A673 (cell line): ENCODE measurements around the gene RGPD6. TPM values are rescaled to one million over a fixed set of nuclear protein-coding genes. Genes with fewer than 3 reads are reported as not detected.
"Not testable (repeated sequence)": the region's sequence is repeated elsewhere in the genome, so short reads cannot be mapped to it uniquely, and the experiment has no call there.

Experiments
- BruUV-seq: library from RNA; stranded (reverse); fragments of 400-500 nt; replicated peaks from 2 replicates; lab custom pipeline; 2021; lab: Mats Ljungman, UMichigan
- CTCF ChIA-PET: fragments of 300-600 bp; sonication (Branson Sonifier 250); formaldehyde crosslinking; loops from one replicate; lab custom pipeline; 2022; ENCODE audit warnings: antibody characterized with exemption; lab: Charles Lee
- POLR2A ChIA-PET: fragments of 300-600 bp; sonication (Branson Sonifier 250); formaldehyde crosslinking; loops from one replicate; lab custom pipeline; 2022; ENCODE audit warnings: antibody characterized with exemption; ENCODE audit not compliant: low non-redundant PET; lab: Charles Lee
- DNase-seq: peaks from one replicate; pipeline ENCODE4 v3.0.0-alpha.2; 2015; ENCODE audit warnings: low spot score
- H3K27ac ChIP-seq: fragments of 200-600 bp; sonication (generic); 2 replicates; pipeline ENCODE4 v1.5.1; 2016; ENCODE audit warnings: mixed run types, low read depth, mild to moderate bottlenecking, mixed read lengths, antibody characterized with exemption, low read length; ENCODE audit not compliant: poor library complexity, severe bottlenecking
- H3K27me3 ChIP-seq: fragments of 200-600 bp; sonication (generic); replicated peaks from 2 replicates; pipeline ENCODE4 v1.6.1; 2017; ENCODE audit warnings: mixed run types, low read depth, mild to moderate bottlenecking, mixed read lengths, antibody characterized with exemption, low read length; ENCODE audit not compliant: insufficient read depth, poor library complexity
- H3K36me3 ChIP-seq: fragments of 200-600 bp; sonication (generic); 2 replicates; pipeline ENCODE4 v1.6.1; 2016; ENCODE audit warnings: mixed run types, mild to moderate bottlenecking, mixed read lengths, antibody characterized with exemption, low read length; ENCODE audit not compliant: insufficient read depth, poor library complexity, severe bottlenecking
- H3K4me1 ChIP-seq: fragments of 200-600 bp; sonication (generic); 2 replicates; pipeline ENCODE4 v1.6.1; 2017; ENCODE audit warnings: mixed run types, mild to moderate bottlenecking, mixed read lengths, antibody characterized with exemption, low read length; ENCODE audit not compliant: insufficient read depth, poor library complexity, severe bottlenecking
- H3K4me3 ChIP-seq: fragments of 200-600 bp; sonication (generic); 2 replicates; pipeline ENCODE4 v1.5.1; 2016; ENCODE audit warnings: low read depth, mixed run types, mild to moderate bottlenecking, mixed read lengths, low read length; ENCODE audit not compliant: poor library complexity, severe bottlenecking
- H3K9me3 ChIP-seq: fragments of 200-600 bp; sonication (generic); 2 replicates; pipeline ENCODE4 v1.6.1; 2016; ENCODE audit warnings: mixed run types, low read depth, mild to moderate bottlenecking, mixed read lengths, antibody characterized with exemption, low read length; ENCODE audit not compliant: poor library complexity, severe bottlenecking
- intact Hi-C: fragments of 100-400 bp; cut with micrococcal nuclease; formaldehyde crosslinking; loops from one replicate; pipeline ENCODE4 v1.10.0; 2022; ENCODE audit not compliant: unreplicated experiment
- total RNA-seq: library from RNA; stranded (reverse); gene quantifications from 2 replicates; pipeline ENCODE4 v1.2.3, GENCODE V29; 2021

Gene RGPD6
- total RNA-seq, 1 experiment from 2014 or later, result 69.2 TPM

DNA sequence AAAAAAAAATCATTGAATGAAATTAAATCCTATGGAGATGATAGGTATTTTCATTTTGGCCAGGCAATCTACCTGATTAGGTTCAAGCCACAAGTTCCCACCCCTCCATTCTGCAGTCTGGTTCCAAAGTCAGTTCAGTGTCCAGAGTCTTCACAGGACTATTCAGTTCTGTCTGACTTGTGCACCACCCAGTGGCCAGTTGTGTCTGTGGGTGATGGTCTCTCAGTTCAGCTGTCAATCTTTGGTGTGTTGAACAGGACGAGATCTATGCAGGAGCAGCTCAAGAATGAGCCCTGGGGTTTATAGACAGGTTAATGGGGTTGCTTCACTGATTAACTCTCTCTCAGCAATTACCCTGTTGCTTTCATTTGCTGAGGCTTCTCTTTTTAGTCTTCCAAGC is 1.4 kb upstream of the RGPD6 start:
- DNase-seq, H3K4me1 ChIP-seq, H3K9me3 ChIP-seq, intact Hi-C loops, H3K27ac ChIP-seq, CTCF ChIA-PET, H3K27me3 ChIP-seq, BruUV-seq, H3K36me3 ChIP-seq, H3K4me3 ChIP-seq, POLR2A ChIA-PET: not testable (repeated sequence)

DNA sequence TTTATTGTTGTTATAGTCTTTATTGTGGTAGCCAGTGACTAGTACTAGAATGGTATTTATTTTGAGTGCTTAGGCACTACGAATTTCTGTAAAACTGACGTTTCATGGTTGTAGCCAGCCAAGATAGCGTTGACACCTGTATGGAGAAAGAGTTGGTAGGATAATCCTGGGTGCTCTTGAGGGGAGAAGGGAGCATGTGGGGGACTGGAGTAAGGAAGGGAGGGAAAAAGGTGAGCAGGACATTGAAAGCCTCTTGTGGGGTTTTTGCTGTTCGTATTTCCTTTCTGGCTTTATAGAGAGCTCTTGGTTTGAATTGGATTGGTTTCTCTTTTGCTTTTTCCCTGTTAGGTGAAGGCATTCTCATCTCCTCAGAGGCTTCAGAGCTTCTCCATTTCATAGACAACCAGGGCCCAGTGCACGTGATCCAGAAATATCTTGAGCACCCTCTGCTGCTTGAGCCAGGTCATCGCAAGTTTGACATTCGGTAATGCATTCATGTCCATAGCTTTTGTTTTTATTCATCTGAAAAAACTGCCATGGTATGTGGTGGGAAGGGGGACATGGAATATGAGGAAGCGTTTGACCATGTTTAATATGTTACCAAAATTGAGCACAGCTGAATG is 77.2 kb downstream of the RGPD6 start:
- DNase-seq, H3K4me3 ChIP-seq, intact Hi-C loops, POLR2A ChIA-PET, CTCF ChIA-PET, H3K27ac ChIP-seq, H3K27me3 ChIP-seq, H3K4me1 ChIP-seq, BruUV-seq, H3K36me3 ChIP-seq, H3K9me3 ChIP-seq: not testable (repeated sequence)

- H3K27me3 ChIP-seq, CTCF ChIA-PET, H3K27ac ChIP-seq, H3K4me3 ChIP-seq, POLR2A ChIA-PET, BruUV-seq, H3K9me3 ChIP-seq, DNase-seq, H3K36me3 ChIP-seq, H3K4me1 ChIP-seq, intact Hi-C loops: not testable (repeated sequence)
Observed at GRCh38 chr2:110496027-110496426, 81.0 kb downstream of the RGPD6 start.

DNA sequence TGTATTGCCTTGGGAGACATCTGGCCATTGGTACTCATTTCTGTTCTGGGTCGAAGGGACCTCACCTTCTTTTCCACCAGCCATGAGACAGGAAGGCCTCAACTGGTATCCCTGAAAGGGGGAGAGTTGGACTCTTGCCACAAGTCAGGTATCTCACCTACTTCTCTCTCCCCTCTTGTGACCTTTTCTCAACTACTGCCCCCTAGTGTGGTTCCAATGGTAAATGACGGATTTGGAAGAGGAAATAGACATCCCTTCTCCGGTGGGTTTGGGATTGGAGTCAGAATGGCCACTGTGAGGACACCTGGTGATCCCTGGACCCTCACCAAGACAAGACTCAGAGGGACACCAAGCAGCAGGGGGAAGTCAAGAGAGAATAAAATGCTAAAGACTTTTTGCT is 82.5 kb downstream of the RGPD6 start:
- DNase-seq, intact Hi-C loops, H3K27me3 ChIP-seq, H3K4me3 ChIP-seq, H3K9me3 ChIP-seq, BruUV-seq, H3K27ac ChIP-seq, POLR2A ChIA-PET, CTCF ChIA-PET, H3K36me3 ChIP-seq, H3K4me1 ChIP-seq: not testable (repeated sequence)

DNA sequence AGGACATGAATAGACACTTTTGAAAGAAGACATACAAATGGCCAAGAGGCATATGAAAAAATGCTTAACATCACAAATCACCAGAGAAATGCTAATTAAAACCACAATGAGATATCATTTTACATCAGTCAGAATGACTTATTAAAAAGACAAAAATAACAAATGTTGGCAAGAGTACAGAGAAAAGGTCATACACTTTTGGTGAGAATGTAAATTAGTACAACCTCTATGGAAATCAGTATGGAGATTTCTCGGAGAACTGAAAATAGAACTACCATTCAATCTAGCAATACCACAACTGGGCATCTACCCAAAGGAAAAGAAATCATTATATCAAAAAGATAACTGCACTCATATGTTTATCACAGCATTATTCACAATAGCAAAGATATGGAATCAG is 88.0 kb downstream of the RGPD6 start:
- H3K27me3 ChIP-seq, H3K4me1 ChIP-seq, CTCF ChIA-PET, intact Hi-C loops, H3K36me3 ChIP-seq, H3K9me3 ChIP-seq, BruUV-seq, H3K4me3 ChIP-seq, POLR2A ChIA-PET, H3K27ac ChIP-seq, DNase-seq: not testable (repeated sequence)

DNA sequence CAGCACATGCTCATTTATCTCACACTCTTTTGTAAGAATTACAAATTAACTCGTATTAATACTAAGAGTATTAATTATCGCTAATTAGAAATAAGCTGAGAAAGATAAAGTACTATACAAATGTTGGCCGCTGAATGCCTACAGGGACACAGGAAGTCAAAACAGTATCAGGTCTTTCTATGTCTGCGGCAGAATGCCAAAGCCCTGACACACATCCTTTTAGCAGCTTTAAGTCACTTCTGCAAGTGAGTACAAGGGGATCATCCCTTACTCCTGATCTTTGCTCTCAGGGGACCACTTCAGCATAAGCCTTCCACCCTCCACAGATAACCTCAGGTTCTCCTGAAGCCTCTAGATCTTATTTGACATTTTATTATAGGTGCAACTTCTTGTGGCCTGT is 94.3 kb downstream of the RGPD6 start:
- CTCF ChIA-PET, DNase-seq, H3K27ac ChIP-seq, H3K9me3 ChIP-seq, POLR2A ChIA-PET, BruUV-seq, H3K36me3 ChIP-seq, intact Hi-C loops, H3K27me3 ChIP-seq, H3K4me1 ChIP-seq, H3K4me3 ChIP-seq: not testable (repeated sequence)

GRCh38 chr2:110481200-110481599 is 95.8 kb downstream of the RGPD6 start:
- POLR2A ChIA-PET, H3K36me3 ChIP-seq, H3K4me1 ChIP-seq, H3K9me3 ChIP-seq, H3K4me3 ChIP-seq, BruUV-seq, H3K27ac ChIP-seq, H3K27me3 ChIP-seq, intact Hi-C loops, CTCF ChIA-PET, DNase-seq: not testable (repeated sequence)

- H3K36me3 ChIP-seq, H3K4me1 ChIP-seq, CTCF ChIA-PET, intact Hi-C loops, H3K27me3 ChIP-seq, BruUV-seq, H3K27ac ChIP-seq, H3K4me3 ChIP-seq, DNase-seq, H3K9me3 ChIP-seq, POLR2A ChIA-PET: not testable (repeated sequence)
Observed at GRCh38 chr2:110480084-110480483, 96.9 kb downstream of the RGPD6 start.
